MCF 10A (cell line): Measurements from ENCODE around the gene IRAK1. TPM values are rescaled to one million over a fixed set of nuclear protein-coding genes. Genes with fewer than 3 reads are reported as not detected.

Experiments
- BruUV-seq: library from RNA; stranded (reverse); fragments of 400-500 nt; replicated peaks from 2 replicates; lab custom pipeline; 2021; lab: Mats Ljungman, UMichigan
- CTCF ChIA-PET: fragments of 300-600 bp; sonication (Branson Sonifier 250); formaldehyde crosslinking; extraction: SDS; loops from one replicate; lab custom pipeline; 2021; ENCODE audit warnings: antibody characterized with exemption, inconsistent platforms; lab: Yijun Ruan, JAX
- POLR2A ChIA-PET: fragments of 300-600, 350-650 bp; sonication (Branson Sonifier 250); formaldehyde crosslinking; extraction: SDS; loops from one replicate; lab custom pipeline; 2020; ENCODE audit warnings: antibody characterized with exemption, inconsistent platforms; lab: Yijun Ruan, JAX
- DNase-seq: peaks from one replicate; pipeline ENCODE4 v3.0.0-alpha.2; 2018; ENCODE audit not compliant: unreplicated experiment
- H3K27ac Mint-ChIP-seq: one replicate; pipeline ENCODE4 v1.8.0; 2022; ENCODE audit warnings: mild to moderate bottlenecking, low read depth, mixed read lengths; ENCODE audit not compliant: unreplicated experiment
- H3K27me3 Mint-ChIP-seq: one replicate; pipeline ENCODE4 v1.8.0; 2022; ENCODE audit warnings: mixed read lengths; ENCODE audit not compliant: insufficient read depth, unreplicated experiment
- H3K36me3 Mint-ChIP-seq: one replicate; pipeline ENCODE4 v1.8.0; 2022; ENCODE audit warnings: mild to moderate bottlenecking, moderate library complexity, mixed read lengths; ENCODE audit not compliant: insufficient read depth, unreplicated experiment
- H3K4me1 Mint-ChIP-seq: one replicate; pipeline ENCODE4 v1.8.0; 2022; ENCODE audit warnings: mixed read lengths; ENCODE audit not compliant: insufficient read depth, unreplicated experiment
- H3K4me3 Mint-ChIP-seq: one replicate; pipeline ENCODE4 v1.8.0; 2022; ENCODE audit warnings: mild to moderate bottlenecking, moderate library complexity, mixed read lengths; ENCODE audit not compliant: unreplicated experiment
- H3K9me3 Mint-ChIP-seq: one replicate; pipeline ENCODE4 v1.8.0; 2022; ENCODE audit warnings: mixed read lengths; ENCODE audit not compliant: unreplicated experiment
- CTCF ChIP-seq: fragments of 200-600 bp; IDR thresholded peaks from one replicate; pipeline ENCODE4 v1.8.0; 2022; ENCODE audit warnings: antibody characterized with exemption, mild to moderate bottlenecking; ENCODE audit not compliant: unreplicated experiment
- intact Hi-C: fragments of 100-400 bp; cut with micrococcal nuclease; formaldehyde crosslinking; loops from 2 replicates; pipeline ENCODE4 v1.14.1; 2022
- total RNA-seq: library from RNA; stranded (reverse); gene quantifications from 2 replicates; pipeline ENCODE4 v1.2.3, GENCODE V29; 2022

Gene IRAK1
- total RNA-seq, 1 experiment from 2014 or later = 201 TPM

DNA sequence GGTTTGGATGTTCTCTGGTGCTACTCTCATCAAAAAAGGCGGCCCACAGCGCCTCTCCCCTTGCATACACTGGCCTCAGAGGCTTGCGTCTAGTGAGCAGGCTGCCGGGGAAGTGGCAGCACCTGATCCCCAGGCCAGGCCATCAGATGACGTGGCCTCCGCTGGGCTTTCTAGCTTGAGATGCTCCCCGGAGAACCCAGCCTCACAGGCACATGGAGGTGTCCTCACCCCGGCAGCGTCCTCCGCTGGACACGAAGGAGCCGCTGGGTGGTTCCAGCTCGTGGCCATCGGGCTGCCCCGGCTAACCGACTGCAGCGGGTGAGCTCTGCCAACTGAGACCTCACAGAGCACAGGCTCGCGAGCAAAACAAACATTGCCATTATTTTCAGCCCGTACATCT is 12.8 kb downstream of the IRAK1 start:
- POLR2A ChIA-PET = interaction anchor here (1.2 kb wide), 1 partner anchor 21 kb away, joined by 3 read pairs; no protein-coding TSS in a partner anchor
- Mint-ChIP-seq H3K9me3 (no peaks in the 10 kb centered on the region), H3K27me3 (peaks cover 58% of the 10 kb centered on the region), H3K4me1 (peaks cover 21% of the 10 kb centered on the region), H3K27ac (no peak overlapping the region), H3K36me3 (peaks cover 43% of the 10 kb centered on the region), H3K4me3 (no peak overlapping the region)
- intact Hi-C loops = no loop called here
- no peak for TF ChIP-seq CTCF
- DNase-seq = no peak
- BruUV-seq = no TSS peak
- CTCF ChIA-PET = interaction anchor here (0.7 kb wide), 1 partner anchor 21 kb away, joined by 3 read pairs; no protein-coding TSS in a partner anchor

GRCh38 chrX:154004315-154004714 is 15.4 kb downstream of the IRAK1 start:
- no peak for DNase-seq
- ChIA-PET POLR2A (no interaction called here), CTCF (interaction anchor here (0.6 to 1.3 kb wide), 2 partner anchors 9 to 1048 kb away, joined by 5 to 7 read pairs; no protein-coding TSS in a partner anchor)
- no peak for TF ChIP-seq CTCF
- no peaks in the 10 kb centered on the region for H3K9me3 Mint-ChIP-seq
- H3K4me1 Mint-ChIP-seq = peaks cover 11% of the 10 kb centered on the region
- peaks cover 25% of the 10 kb centered on the region for H3K36me3 Mint-ChIP-seq
- BruUV-seq = no TSS peak
- intact Hi-C loops = no loop called here
- H3K4me3 Mint-ChIP-seq = no peak overlapping the region
- peaks cover 68% of the 10 kb centered on the region for H3K27me3 Mint-ChIP-seq
- no peak overlapping the region for H3K27ac Mint-ChIP-seq

GRCh38 chrX:154002215-154002719 is 17.4 kb downstream of the IRAK1 start:
- Mint-ChIP-seq H3K4me1 (peaks cover 6% of the 10 kb centered on the region), H3K27me3 (peaks cover 66% of the 10 kb centered on the region), H3K36me3 (peaks cover 8% of the 10 kb centered on the region), H3K27ac (no peak overlapping the region), H3K4me3 (no peak overlapping the region), H3K9me3 (no peaks in the 10 kb centered on the region)
- intact Hi-C loops = no loop called here
- DNase-seq = peak; percentile 71
- no peak for TF ChIP-seq CTCF
- ChIA-PET POLR2A (interaction anchor here (0.6 to 0.7 kb wide), 2 partner anchors 96 to 227 kb away, joined by 3 to 4 read pairs; no protein-coding TSS in a partner anchor), CTCF (interaction anchor here (0.6 to 2.1 kb wide), 3 partner anchors 10 to 26 kb away, joined by 5 to 10 read pairs (median 6); no protein-coding TSS in a partner anchor)
- no TSS peak for BruUV-seq

DNA sequence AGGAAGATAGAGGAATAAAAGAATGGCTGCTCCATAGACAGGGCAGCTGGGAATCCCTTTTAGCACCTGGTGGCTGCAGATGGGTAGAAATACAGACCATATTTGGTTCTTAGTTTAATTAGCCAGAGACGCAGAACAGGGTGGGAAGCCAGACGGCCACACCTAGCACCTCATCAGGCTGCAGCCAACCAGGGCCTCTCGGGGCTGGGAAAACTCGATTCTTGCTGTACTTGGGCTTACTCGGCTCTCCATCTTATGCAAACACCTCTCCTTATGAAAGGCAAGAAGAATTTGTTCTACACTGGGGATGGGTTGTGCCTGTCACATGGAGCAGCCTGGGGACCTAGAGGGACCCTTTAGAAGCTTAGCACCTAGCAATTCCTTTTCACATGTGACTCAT is 19.7 kb downstream of the IRAK1 start:
- Mint-ChIP-seq H3K4me1 (peaks cover 6% of the 10 kb centered on the region), H3K4me3 (no peak overlapping the region), H3K27ac (no peak overlapping the region), H3K27me3 (peaks cover 49% of the 10 kb centered on the region), H3K36me3 (no peaks in the 10 kb centered on the region), H3K9me3 (no peaks in the 10 kb centered on the region)
- intact Hi-C loops = no loop called here
- no TSS peak for BruUV-seq
- TF ChIP-seq CTCF = no peak
- no peak for DNase-seq
- CTCF ChIA-PET = interaction anchor here (0.6 to 0.8 kb wide), 4 partner anchors 17 to 493 kb away, joined by 3 to 4 read pairs (median 3); no protein-coding TSS in a partner anchor
- POLR2A ChIA-PET = no interaction called here
